Activated naive CD4-positive, alpha-beta T cell treated with Interleukin-2 at 50 U/mL for 16 hours (primary cell): Measurements from ENCODE around the gene C10orf120.

ENCODE experiments used
- DNase-seq: peaks from one replicate; pipeline ENCODE4 v3.0.0-alpha.2; 2020

The C10orf120 gene

DNA sequence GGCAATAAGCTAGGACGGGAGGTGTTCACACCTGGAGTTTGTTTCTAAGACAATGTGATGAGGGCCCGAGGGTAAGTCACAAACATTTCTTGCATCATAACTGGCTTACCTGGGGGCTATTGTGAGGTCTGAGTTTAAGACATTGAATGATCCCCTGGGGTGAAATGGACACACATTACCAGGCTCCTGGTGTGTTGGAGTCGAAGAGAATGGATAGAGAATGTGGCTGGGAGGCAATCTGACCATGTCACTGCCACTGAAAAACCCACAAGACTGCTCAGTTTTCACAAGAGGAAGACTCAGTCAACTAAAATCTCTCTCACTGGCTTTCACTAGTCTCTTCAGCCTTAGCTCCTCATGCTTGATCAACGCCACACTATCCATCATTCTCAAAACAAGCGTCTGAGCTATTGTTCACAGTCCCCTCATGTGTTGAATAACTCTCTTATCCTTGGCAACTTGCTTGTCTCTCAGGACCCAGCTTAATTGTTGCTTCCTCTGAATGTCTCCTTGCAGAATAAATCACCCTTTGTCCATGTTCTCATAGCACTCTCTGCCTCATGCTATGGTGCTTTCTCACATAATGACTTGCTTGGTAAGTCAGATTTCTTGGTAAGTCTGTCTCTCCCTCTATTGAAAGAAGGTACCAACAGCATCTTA lies at the start of gene C10orf120:
TSS of gene C10orf120 (minus strand) at position 51 of the 660 bp plus-strand sequence. CDS start 56 bp downstream, outside the sequence.
- no peak for DNase-seq

- no peak for DNase-seq
These were observed 48.9 kb upstream of the C10orf120 start for GRCh38 chr10:122748496-122748895.

- no peak for DNase-seq
These were observed 46.8 kb upstream of the C10orf120 start for GRCh38 chr10:122746408-122746807.

- no peak for DNase-seq
These were observed 44.6 kb upstream of the C10orf120 start for GRCh38 chr10:122744257-122744656.

GRCh38 chr10:122740640-122741039 lies 41.0 kb upstream of the C10orf120 start:
- no peak for DNase-seq

DNA sequence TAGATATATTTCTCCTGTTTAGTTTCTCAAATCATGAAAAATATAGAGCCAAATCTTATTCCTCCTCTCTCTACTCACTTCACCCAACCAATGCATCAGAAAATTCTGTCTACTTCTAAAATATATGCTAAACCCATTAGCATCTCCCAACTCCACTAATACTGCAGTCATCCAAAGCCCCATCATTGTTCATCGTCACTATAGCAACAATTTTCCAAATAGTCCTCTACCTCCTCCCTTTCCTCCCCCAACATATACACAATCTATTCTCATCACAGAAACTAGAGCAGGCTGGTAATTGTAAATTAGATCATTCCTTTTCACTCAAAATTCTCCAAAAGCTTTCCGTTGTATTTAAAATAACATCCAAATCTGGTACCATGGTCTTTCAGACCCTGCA lies 38.4 kb upstream of the C10orf120 start:
- DNase-seq: no peak

DNA sequence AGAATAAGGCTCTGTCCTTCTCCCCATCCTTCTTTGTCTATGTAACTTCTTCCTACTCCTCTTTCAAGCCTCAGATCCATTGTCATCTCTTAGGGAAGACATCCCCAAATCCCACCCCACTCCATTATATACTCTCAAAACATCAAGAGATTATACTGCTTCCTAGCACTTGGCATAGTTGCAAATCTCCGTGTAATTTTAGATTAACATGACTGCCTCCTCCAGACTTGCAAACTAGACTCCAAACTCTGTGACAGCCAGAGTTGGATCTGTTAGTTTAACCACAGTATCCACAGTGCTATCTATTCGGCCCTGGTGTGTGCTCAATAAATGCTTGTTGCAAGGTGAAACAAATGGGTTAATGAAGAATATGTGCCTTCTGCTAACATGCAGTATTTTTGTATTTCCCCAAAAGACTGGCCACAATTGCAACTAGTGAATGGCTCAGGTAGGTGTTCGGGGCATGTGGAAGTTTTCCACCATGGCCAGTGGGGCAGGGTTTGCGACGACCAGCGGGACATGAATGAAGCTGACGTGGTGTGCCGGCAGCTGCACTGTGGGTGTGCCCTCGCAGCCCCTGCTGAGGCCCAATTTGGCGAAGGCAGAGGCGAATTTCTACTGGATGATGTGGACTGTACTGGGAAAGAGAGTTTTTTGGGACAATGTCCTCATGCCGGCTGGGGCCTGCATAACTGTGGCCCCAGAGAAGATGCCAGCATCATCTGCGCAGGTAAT lies 34.5 kb upstream of the C10orf120 start:
- DNase-seq: no peak

DNA sequence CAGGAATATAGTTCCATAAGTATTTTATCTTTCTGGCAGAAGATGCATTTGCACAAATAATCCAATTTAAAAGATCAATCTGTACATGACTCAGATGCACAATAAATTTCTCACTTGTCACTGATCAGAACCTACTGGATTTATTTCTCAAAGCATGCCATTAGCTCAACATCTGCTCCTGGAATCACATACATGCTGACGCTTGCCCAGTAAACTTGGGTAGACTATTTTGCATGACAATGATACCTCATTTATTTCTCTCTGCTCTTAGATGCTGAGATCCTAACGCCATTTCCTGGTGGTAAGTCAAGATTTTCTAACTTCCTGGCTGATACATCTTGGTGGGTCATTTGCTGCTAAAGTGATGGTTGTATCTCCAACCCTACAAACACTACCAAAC lies 33.8 kb upstream of the C10orf120 start:
- no peak for DNase-seq

DNA sequence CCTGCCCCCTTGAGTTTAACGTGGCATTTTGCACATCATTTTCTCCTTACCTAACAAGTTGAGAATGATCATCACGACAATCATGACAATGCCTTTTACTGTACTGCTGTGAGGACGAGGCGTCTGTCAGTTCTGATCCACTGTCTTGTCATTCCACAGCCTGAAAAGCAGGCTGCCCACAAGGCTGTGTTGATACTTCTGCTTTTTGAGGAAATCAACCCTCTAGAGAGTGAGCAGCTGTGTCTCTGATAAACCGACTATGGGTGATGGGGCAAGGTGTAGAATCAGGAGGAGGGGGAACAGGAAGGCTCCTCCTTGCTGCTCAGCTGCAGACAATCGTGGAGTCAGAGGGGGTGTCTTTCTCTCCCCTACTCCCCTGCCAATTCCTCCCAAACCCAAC lies 30.6 kb upstream of the C10orf120 start:
- no peak for DNase-seq

GRCh38 chr10:122729126-122729525 lies 29.5 kb upstream of the C10orf120 start:
- DNase-seq: no peak

DNA sequence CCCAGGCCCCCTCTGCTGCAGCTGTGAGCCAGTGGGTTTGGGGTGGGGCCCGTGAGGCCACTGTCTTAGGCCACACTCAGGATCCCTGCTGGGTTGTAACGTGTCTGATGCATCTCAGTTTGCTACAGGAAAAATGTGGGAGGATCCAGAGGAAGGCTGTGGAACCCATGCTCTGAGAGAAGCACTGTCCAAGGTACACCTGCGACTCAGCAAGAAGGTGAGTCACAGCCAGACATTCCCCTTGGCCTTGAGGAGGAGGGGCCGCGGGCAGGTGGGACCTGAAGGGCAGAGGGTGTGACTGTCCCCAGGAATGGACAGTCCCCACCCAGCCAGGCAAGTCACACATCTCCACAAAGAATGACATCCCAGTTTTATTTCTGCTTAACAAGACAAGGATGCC lies 27.8 kb upstream of the C10orf120 start:
- DNase-seq: no peak

DNA sequence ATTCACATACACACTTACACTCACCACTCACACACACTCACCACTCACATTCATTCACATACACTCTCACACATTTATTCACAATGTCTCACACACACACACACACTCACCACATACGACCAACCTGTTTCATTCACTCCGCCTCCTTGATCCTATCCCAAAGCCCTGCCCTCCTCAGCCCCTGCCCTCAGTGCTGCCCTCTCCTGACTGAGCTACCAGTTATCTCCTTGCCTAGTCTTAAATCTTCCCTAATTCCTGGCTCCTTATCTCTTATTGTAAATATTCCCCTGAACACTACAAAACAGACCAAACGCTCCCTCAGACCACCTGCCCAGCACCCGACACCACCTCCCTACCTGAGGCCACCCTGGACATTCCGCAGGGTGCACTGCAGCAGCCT lies 26.1 kb upstream of the C10orf120 start:
- DNase-seq: no peak

DNA sequence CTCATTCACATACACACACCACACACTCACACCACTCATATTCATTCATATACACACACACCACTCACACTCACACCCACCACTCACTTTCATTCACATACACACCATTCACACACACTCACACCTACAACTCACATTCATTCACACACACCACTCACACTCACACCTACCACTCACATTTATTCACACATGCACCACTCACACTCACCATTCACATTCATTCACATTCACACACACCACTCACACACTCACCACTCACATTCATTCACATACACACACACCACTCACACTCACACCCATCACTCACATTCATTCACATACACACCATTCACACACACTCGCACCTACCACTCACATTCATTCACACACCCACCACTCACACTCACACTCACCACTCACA lies 25.4 kb upstream of the C10orf120 start:
- no peak for DNase-seq

DNA sequence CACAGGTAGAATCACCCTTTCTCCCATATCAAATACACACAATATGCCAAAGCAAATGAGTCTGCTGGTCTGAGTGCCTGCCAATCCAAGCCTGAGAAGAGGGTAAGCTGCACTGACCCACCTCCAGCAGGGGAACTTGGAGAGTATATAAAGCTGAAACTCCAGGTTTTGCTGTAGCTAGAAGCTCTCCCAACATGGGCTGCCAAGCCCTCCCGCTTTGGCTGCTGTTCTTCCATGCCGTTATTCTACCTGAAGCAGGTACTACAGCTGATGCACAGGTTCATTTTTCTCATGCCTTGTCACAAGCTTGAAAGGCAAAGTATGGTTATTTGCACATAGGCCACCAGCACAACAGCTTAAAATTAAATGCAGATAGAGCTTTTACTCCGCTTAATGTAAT lies 21.5 kb upstream of the C10orf120 start:
- no peak for DNase-seq

GRCh38 chr10:122716025-122716424 lies 16.4 kb upstream of the C10orf120 start:
- DNase-seq: no peak

- no peak for DNase-seq
These were observed 15.9 kb upstream of the C10orf120 start for GRCh38 chr10:122715576-122715975.

DNA sequence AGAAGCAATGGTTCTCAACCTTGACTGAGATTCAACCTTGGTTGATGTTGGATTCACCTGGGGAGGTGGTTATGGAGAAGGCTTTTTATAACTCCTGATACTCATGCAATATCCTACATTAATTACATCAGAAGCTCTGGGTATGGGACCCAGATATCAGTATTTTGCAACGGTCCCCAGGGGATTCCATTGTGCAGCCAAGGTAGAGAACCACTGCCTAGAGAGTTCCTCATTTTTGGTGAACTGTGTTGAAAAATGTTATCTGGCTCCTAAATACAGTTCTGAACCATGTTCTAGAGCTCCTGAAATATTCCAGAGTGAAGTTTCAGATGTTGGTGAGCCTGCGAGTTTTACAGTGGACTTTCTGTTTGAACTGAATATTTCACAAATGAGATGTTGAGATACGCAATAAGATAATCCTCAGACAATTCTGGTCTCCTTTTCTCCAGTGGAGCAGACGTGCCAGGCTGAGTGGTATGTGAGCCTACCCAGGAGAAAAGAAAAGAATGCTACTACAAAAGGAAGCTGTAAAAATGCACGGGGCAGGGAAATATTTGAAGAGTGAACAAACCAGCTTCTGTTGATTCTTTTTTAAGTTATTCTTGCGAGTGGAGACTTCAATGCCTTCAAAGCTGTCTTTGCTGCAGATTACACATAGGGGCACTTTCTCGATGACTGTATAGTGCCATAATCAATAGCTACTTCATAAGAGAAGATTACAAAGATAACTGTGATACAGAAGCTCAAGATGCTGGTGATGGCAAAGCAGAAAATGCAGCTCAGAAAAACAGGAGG lies 13.6 kb upstream of the C10orf120 start:
- DNase-seq: no peak

DNA sequence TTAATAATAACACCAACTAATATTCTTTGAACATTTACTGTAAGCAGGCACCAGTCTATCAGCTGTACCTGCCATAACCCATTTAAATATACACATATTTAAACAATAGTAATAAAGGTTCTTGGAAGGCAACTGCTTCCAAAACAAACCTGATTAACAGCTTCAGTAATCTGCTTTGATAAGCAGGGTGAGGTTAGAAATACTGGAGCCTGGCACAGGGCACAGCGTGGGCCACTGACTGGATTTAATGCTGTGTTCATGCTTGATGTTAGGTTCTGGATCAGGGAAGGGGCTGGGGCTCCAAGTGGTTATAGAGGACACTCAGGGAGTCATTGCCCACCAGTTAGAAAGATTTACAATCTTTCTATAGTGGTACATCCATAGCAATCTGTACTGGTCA lies 10.9 kb upstream of the C10orf120 start:
- no peak for DNase-seq

DNA sequence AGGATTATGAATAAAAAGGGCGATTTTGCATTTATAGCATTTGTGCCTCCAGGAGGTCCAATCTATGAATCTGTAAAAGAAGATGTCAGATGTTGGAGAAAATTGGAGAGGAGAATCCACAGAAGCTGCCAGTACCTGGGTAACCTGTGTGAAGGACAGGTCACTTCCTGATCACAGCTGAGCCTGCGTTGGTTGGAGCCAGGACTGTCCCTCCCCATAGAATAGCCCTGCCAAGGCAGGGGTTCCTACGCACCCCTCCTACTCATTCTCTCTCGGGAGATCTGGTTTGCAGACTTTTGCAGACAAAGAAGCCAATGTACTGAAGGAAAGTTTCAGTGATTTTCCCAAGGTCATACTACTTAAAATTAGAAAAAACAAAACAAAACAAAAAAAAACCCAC lies 10.3 kb upstream of the C10orf120 start:
- DNase-seq: no peak

GRCh38 chr10:122707535-122707934 lies 7.9 kb upstream of the C10orf120 start:
- DNase-seq: no peak

DNA sequence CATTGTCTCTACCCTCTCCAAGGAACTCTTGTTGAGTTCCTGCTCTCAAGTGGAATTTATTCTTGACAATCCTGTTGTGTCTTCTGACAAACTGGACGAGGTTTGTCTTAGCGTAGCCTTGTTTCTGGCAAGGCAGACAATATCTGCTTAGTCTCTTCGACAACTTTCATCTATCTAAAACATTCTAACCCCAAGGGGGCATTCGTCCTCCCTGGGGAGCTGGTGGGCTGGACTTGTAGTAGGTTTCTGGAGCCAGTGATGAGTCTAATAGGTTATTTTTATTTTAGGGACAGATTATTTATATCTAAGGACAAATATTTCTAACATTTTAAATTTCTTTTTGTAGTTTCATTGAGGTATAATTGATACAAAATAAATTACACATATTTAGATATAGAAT lies 7.3 kb upstream of the C10orf120 start:
- no peak for DNase-seq

DNA sequence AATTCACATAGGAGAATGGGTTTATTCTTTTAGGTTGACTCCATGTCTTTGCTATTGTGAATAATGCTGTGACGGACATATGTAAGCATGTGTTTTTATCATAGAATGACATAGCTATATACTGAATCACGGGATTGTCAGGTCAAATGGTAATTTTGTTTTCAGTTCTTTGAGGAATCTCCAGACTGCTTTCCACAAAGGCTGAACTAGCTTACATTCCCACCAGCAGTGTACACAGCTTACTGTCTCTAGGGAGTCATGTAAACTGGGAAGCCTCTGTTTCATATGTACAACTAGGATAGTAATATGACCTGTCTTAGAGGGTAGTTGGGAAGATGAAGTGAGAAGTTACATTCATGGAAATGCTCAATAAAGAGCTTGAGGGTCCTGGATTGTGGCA lies 6.8 kb upstream of the C10orf120 start:
- DNase-seq: no peak

GRCh38 chr10:122703483-122704448 lies 4.1 kb upstream of the C10orf120 start:
- peak; percentile 39 for DNase-seq
